Kidney capillary endothelial cell (primary cell): ENCODE data around the gene ALKBH5.
"Not testable (repeated sequence)": the region's sequence is repeated elsewhere in the genome, so short reads cannot be mapped to it uniquely, and the experiment has no call there.

Experiments
- DNase-seq: peaks from one replicate; pipeline ENCODE4 v3.0.0-alpha.2; 2018; ENCODE audit warnings: low spot score

Gene ALKBH5

GRCh38 chr17:18185832-18186626 lies 2.4 kb downstream of the ALKBH5 start:
- no peak for DNase-seq

- no peak for DNase-seq
Measured at GRCh38 chr17:18186627-18186982, 3.0 kb downstream of the ALKBH5 start.

DNA sequence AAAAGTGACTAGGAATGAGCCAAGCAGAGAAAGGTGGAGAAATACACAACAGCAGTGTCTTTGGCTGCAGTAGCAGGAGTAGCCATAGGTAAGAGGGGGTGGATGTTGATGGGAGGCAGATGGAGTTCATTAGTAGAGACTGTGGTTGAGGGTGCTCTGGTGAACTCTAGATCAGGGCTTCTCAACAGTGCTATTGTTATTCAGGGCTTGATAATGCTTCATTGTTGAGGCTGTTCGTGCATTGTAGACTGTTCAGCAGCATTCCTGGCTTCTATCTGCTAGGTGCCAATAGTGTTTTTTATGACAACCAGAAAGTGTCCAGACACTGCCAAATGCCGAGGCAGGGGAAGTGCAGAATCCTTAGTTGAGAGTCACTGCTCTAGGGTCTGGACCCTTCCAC lies 3.6 kb downstream of the ALKBH5 start:
- no peak for DNase-seq

DNA sequence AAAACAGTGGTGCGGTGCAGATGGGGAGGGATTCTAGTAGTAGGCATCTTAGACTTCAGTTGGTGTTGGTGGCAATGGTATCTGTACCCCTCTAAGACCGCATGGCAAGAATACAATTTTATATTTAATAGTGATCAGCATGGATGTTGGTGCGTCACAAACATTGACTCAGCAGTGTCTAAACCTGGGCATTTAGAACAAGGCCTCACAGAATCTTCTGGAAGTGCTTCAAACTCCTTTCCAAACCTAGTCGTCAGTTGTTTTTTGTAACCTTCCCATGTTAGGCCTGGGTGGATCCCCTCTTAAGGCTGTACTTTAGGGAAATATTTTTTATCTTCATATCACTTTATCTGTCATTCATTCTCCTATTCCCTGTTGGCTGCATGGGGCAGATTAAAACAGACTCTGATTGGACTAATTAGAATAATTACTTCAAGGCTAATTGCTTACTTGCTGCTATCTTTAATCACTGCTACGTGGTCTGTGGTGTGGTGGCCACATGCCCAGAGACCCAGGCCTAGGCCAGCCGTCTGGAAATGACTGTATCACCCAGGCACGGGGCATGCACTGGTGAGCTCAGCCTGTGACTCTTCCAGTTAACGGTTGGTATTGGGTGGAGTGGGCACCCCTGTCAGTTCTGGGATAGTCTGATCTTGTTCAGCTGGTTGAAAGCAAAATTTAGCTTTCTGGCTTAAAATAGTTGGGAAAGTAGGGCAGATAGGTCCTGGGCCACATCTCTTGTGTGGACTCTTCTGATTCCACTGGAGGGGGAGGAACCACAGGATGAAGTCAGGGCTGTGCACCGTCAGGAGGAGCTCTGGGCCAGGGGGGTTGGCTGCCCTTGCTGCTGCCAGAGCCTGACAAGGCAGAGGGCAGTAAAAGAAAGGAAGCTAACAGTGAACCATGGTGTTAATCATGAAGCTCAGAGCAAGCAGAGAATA lies 4.5 kb downstream of the ALKBH5 start:
- no peak for DNase-seq

DNA sequence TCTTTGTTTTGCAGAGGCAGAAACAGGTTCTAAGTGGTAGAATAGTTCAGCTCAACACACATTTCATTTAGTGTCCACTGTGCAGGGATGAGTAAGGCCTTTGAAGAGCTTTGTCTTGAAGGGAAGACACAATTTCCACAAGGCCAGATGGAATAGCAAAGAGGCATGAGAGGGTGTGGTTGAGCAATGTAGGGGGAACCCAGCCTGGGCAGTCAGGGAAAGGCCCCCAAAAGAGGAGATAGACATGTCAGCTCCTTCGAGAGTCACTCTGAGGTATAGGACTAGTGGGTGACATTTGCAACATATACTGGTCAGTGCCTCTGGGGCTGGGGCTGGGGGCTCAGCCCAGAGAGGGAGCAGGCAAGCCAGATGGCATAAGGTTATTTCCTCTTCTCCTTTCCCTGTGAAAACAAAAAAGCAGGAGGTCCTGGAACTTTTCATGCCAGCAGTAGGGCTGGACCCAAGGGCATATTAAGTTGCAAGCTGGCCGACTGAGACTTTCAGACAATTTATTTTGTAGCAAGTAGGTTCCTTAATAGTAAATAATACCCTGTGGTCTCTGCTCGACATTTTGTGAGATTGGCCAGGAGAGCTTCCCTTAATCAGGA lies 7.1 kb downstream of the ALKBH5 start:
- no peak for DNase-seq

- peak; percentile 83 for DNase-seq
Measured at GRCh38 chr17:18191236-18191667, 7.6 kb downstream of the ALKBH5 start.

DNA sequence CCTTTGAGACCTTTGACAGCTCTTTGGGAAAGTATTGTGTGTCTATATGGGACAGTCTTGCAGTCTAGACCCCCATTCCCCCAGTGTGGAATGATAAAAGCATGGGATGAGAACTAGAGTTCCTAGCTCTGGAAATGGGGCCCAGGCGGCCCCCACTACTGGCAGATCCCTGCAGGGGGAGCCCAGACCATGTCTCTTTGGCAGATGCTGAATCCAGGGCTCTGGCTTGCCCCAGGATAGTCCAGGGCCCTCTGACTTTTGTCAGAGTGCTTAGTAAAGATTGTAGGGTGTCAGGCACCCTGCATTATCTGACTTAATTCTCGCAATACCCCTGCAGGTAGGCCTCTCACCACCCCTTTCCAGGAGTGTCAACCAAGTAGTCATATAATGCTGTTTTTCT lies 8.3 kb downstream of the ALKBH5 start:
- DNase-seq, result no peak

GRCh38 chr17:18194394-18194793 lies 10.8 kb downstream of the ALKBH5 start:
- DNase-seq, result no peak

DNA sequence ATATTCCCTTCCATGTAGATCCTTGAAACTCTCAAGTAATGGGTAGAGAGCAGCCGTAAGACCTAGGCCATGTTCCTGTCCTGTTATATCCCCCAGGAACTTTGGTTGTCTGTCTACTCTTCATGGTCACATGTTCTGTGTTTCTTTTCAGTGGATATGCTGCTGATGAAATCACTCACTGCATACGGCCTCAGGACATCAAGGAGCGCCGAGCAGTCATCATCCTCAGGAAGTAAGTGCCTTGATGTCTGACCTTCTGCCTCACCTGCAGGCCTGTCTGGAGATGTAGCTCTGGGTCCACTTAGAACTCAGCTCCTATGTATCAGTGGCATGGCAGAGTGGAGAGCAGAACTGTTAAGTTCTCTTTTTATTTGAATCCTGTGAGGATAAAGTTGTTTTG lies 11.2 kb downstream of the ALKBH5 start:
- no peak for DNase-seq

GRCh38 chr17:18195246-18195645 lies 11.6 kb downstream of the ALKBH5 start:
- no peak for DNase-seq

- DNase-seq, result no peak
Measured at GRCh38 chr17:18197535-18198194, 14.0 kb downstream of the ALKBH5 start.

DNA sequence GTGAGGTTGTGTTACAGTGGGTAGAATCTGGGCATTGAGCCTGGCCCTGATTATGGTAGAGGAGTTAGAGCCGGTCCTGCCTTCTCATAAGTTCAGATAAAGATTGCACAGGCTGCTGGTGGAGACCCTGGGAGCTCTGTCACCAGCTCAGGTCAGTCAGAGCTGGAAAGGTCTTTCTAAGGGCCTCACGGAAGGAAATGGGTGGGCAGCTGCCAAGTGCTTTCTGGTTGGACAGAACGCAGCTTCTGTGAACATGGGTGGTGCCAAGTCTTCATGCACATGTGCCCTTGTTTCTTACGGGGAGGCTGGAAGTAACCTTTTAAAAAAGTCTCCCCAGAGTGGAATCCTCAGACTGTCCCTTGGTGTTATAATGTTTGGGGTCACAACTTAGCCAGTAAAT lies 14.9 kb downstream of the ALKBH5 start:
- no peak for DNase-seq

DNA sequence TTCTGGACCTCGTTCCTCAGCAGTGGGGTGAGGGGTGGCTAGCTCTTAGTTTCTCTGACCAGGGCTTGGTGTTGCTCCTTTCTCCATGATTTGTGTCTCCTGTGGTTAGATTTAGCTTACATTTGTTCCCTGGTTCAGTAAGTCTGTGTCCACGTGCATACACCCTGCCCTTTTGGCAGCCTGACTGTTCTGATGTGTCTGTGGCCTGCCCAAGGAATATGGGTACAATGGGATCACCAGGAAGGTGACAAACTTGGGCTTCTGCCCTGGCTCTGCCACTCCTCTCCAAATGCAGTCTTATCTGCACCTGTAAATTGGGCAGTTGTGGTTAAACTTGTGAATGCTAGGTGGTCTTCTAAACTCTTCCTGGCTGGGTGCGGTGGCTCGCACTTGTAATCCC lies 17.5 kb downstream of the ALKBH5 start:
- no peak for DNase-seq

GRCh38 chr17:18203308-18203707 lies 19.7 kb downstream of the ALKBH5 start:
- DNase-seq, result no peak

DNA sequence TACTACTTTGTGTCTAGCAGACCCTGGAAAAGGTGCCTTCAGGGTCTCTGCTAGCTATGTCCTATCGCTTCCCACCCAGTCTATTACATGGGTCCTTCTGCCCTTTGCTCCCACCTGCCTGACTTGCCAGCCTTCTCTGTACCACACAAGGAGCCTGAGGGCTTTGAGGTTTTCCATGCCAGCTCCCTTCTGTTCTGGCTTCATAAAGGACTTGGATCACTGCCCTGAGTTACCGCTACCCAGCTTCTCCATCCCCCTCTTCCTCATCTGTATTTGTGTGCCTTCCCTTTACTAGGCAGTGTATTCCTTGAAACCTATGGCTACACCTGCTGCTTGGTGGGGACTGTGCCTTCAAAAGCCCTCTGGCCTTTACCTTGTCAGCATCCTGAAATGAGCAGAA lies 22.2 kb downstream of the ALKBH5 start:
- no peak for DNase-seq

GRCh38 chr17:18206962-18207361 lies 23.3 kb downstream of the ALKBH5 start:
- DNase-seq, result no peak

GRCh38 chr17:18208092-18208491 lies 24.5 kb downstream of the ALKBH5 start:
- no peak for DNase-seq

DNA sequence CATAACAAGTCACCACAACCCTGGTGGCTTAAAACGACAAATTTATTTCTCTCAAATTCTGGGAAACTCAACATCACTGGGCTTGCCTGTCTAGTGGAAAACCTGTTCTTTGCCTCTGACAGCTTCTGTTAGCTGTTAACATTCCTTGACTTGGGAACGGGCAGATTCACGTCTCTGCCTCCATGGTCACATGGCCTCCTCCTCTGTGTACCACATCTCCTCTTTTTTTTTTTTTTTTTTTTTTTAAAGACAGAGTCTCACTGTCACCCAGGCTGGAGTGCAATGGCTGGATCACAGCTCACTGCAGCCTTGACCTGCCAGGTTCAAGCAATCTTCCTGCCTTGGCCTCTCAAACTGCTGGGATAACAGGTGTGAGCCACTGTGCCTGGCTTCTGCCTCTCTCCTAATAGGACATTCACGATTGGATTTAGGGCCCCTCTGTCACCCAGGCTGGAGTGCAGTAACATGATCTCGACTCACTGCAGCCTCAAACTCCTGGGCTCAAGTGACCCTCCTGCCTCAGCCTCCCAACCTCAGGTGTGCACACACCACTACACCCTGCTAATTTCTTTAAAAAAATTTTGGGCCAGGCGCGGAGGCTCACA lies 30.1 kb downstream of the ALKBH5 start:
- DNase-seq, result no peak

GRCh38 chr17:18216906-18217305 lies 33.3 kb downstream of the ALKBH5 start:
- not testable (repeated sequence) for DNase-seq

GRCh38 chr17:18217412-18218015 lies 33.9 kb downstream of the ALKBH5 start:
- peak; percentile 68 for DNase-seq

DNA sequence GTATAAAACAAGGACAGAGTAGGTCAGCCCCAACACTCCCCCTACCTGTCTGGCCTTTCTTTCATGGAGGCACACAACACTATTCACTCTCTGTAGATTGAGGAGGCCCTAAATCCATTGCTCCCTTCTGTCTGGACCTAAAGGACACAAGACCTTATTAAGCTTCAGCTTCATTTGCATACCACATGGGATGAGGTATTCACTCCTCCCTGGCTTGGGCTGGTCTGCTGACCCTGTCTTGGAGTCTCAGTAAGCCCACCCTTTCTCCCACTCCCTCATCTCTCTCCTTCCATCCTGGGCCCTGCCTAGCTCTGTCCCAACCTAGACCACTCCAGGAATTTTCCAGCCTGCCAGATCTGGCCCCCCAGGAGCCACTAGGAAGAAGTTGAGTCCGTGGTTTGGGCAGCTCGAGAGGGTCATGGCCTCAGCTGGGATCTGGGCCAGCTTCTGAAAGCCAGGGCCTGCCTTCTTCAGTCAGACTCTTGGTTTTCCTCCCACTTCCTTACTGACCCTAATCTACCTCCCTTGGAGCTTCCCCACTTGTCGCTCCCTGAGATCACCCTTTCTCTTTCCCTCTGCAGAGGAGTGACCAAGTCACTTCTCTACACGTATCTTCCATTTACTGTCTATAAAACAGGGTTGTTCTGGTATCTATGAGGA lies 35.3 kb downstream of the ALKBH5 start:
- DNase-seq, result no peak
